OCI-LY3 (cell line): ENCODE results near the gene PIGS.
A peak's percentile ranks its signal among the peaks of the same experiment; 100 is the strongest.

ENCODE experiments used
- CTCF ChIP-seq: fragments of 200-600, 300-600 bp; sonication (generic); IDR thresholded peaks from 2 replicates; pipeline ENCODE4 v1.5.1; 2014; ENCODE audit warnings: antibody characterized with exemption, low read length, low read depth
- EZH2phosphoT487 ChIP-seq: fragments of 200-600 bp; shearing (Covaris generic); IDR thresholded peaks from 2 replicates; pipeline ENCODE4 v1.6.1; 2018; ENCODE audit warnings: antibody characterized with exemption, mixed run types, low read depth

GRCh38 chr17:28547623-28548416 is 23.5 kb downstream of the PIGS start:
- peak; percentile 94 for TF ChIP-seq CTCF
- no peak for TF ChIP-seq EZH2phosphoT487
